Adrenal gland (tissue), 5 donors: ENCODE measurements around the gene ZNF296.

ENCODE experiments used
- POLR2A ChIP-seq, 2 donors: fragments of 450-650 bp; IDR thresholded peaks; one replicate each; pipeline ENCODE4 v1.6.1; 2017; ENCODE audit warnings: antibody characterized with exemption in 2 of 2, mild to moderate bottlenecking in 2 of 2, moderate library complexity in 1 of 2
- TF ChIP-seq, protein P1 (sequence below), 6 experiments: fragments of 450-650 bp in 4 of 6; fragments of 200-600 bp in 2 of 6; sonication (generic) in 1 of 6; IDR thresholded peaks; 1 replicate in 5 of 6; 2 replicates in 1 of 6; pipeline versions ENCODE4 v1.5.1 to v1.8.0; 2016 to 2021; ENCODE audit warnings: antibody characterized with exemption in 6 of 6, mild to moderate bottlenecking in 2 of 6, moderate library complexity in 1 of 6
- donor health status: DM: no; HTN: no; CAD: no.

DNA sequence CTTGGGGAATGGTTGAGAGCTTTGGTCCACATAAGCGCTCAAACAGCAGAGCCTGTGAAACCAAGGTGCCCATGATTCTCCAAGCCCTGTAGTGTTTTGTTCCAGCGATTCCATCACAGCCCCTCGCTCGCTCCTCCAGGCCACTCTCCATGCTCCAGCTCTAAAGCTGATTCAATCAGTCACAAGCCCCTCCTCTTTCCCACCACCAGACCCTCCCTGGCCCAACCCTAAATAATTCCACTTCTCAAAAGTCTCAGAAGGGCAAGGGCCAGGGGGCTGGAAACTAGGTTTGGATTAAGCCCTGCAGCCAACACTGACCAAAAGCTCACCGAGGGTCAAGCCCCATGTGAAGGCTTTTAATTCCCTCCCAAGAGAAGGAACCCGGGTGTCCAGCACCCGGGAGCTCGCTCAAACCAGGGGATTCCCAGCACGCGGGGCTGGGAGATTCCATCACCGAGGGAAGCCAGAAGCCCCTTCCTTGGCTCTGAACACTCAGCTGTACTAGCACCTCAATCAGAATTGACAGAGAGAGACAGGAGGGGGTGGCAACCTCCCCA is 1.5 kb downstream of the ZNF296 start:
- no peak for TF ChIP-seq POLR2A (IDR thresholded peaks at IDR 0.05)
- TF ChIP-seq, protein P1, sequence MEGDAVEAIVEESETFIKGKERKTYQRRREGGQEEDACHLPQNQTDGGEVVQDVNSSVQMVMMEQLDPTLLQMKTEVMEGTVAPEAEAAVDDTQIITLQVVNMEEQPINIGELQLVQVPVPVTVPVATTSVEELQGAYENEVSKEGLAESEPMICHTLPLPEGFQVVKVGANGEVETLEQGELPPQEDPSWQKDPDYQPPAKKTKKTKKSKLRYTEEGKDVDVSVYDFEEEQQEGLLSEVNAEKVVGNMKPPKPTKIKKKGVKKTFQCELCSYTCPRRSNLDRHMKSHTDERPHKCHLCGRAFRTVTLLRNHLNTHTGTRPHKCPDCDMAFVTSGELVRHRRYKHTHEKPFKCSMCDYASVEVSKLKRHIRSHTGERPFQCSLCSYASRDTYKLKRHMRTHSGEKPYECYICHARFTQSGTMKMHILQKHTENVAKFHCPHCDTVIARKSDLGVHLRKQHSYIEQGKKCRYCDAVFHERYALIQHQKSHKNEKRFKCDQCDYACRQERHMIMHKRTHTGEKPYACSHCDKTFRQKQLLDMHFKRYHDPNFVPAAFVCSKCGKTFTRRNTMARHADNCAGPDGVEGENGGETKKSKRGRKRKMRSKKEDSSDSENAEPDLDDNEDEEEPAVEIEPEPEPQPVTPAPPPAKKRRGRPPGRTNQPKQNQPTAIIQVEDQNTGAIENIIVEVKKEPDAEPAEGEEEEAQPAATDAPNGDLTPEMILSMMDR (IDR thresholded peaks at IDR 0.05): no peak
